ENCODE results near the gene PGR. TPM values are rescaled to one million over a fixed set of nuclear protein-coding genes. Genes with fewer than 3 reads are reported as not detected.
A peak's percentile ranks its signal among the peaks of the same experiment; 100 is the strongest.
"Not testable (repeated sequence)": the region's sequence is repeated elsewhere in the genome, so short reads cannot be mapped to it uniquely, and the experiment has no call there.

PGR gene
- total RNA-seq, 8 experiments from 2014 or later = 0.05 to 4.1 (median 0.20) TPM

GRCh38 chr11:101022256-101022655 is 107.4 kb downstream of the PGR start:
- in situ Hi-C loops (cut with MboI; ENCODE audit: low pct_unique_long_range_greater_than_20kb in 2 of 9, low sequenced_read_pairs in 9 of 9, unreplicated experiment in 9 of 9) = no loop called here
- H3K4me3 ChIP-seq = no peak overlapping the region
- no peaks in the 10 kb centered on the region for H3K4me1 ChIP-seq (replicated peaks in 1 of 2)
- H3K27ac ChIP-seq = no peak overlapping the region
- ATAC-seq (replicated peaks in 6 of 8) = no peak

GRCh38 chr11:101019870-101020269 is 109.7 kb downstream of the PGR start:
- Histone ChIP-seq H3K4me1 (replicated peaks in 1 of 2) (no peaks in the 10 kb centered on the region), H3K27ac (no peak overlapping the region), H3K4me3 (no peak overlapping the region)
- WGBS, 10 experiments = no CpG with 5 or more reads among the region's 1 CpG
- peak in 2 of 8 experiments; percentile 18 to 39 for ATAC-seq (replicated peaks in 6 of 8)
- in situ Hi-C loops (cut with MboI; ENCODE audit: low pct_unique_long_range_greater_than_20kb in 2 of 9, low sequenced_read_pairs in 9 of 9, unreplicated experiment in 9 of 9) = no loop called here

- in situ Hi-C loops (cut with MboI; ENCODE audit: low pct_unique_long_range_greater_than_20kb in 2 of 9, low sequenced_read_pairs in 9 of 9, unreplicated experiment in 9 of 9) = no loop called here
- ATAC-seq (replicated peaks in 6 of 8) = peak in 3 of 8 experiments; percentile 87 to 92 (median 88)
- no peak overlapping the region for H3K4me3 ChIP-seq
These were observed 114.9 kb downstream of the PGR start for GRCh38 chr11:101014600-101015285.

GRCh38 chr11:101013702-101014101 is 115.9 kb downstream of the PGR start:
- H3K4me1 ChIP-seq (replicated peaks in 1 of 2); H3K4me3 ChIP-seq; ATAC-seq (replicated peaks in 6 of 8); in situ Hi-C loops (cut with MboI; ENCODE audit: low pct_unique_long_range_greater_than_20kb in 2 of 9, low sequenced_read_pairs in 9 of 9, unreplicated experiment in 9 of 9); H3K27ac ChIP-seq: not testable (repeated sequence)

More at GRCh38 chr11:101014600-101015285, 114.9 kb downstream of the PGR start:
- no peak overlapping the region for H3K27ac ChIP-seq
- H3K4me1 ChIP-seq (replicated peaks in 1 of 2) = no peaks in the 10 kb centered on the region

GRCh38 chr11:101011881-101012280 is 117.7 kb downstream of the PGR start:
- H3K27ac ChIP-seq = no peak overlapping the region
- in situ Hi-C loops (cut with MboI; ENCODE audit: low pct_unique_long_range_greater_than_20kb in 2 of 9, low sequenced_read_pairs in 9 of 9, unreplicated experiment in 9 of 9) = no loop called here
- no peaks in the 10 kb centered on the region for H3K4me1 ChIP-seq (replicated peaks in 1 of 2)
- ATAC-seq (replicated peaks in 6 of 8) = no peak
- no peak overlapping the region for H3K4me3 ChIP-seq
- WGBS, 10 experiments = 58 to 100% (median 85%) methylated on average over 1 to 5 of the region's 5 CpGs; no CpG with 5 or more reads in 3 of the 10 experiments

GRCh38 chr11:101010899-101011298 is 118.7 kb downstream of the PGR start:
- WGBS, 10 experiments = 20 to 86% (median 66%) methylated on average over 1 to 5 of the region's 5 CpGs; no CpG with 5 or more reads in 1 of the 10 experiments
- H3K4me1 ChIP-seq (replicated peaks in 1 of 2) = no peaks in the 10 kb centered on the region
- ATAC-seq (replicated peaks in 6 of 8) = no peak
- H3K4me3 ChIP-seq = no peak overlapping the region
- in situ Hi-C loops (cut with MboI; ENCODE audit: low pct_unique_long_range_greater_than_20kb in 2 of 9, low sequenced_read_pairs in 9 of 9, unreplicated experiment in 9 of 9) = no loop called here
- H3K27ac ChIP-seq = no peak overlapping the region

- H3K27ac ChIP-seq = no peak overlapping the region
- no peak overlapping the region for H3K4me3 ChIP-seq
- in situ Hi-C loops (cut with MboI; ENCODE audit: low pct_unique_long_range_greater_than_20kb in 2 of 9, low sequenced_read_pairs in 9 of 9, unreplicated experiment in 9 of 9) = no loop called here
- H3K4me1 ChIP-seq (replicated peaks in 1 of 2) = no peaks in the 10 kb centered on the region
- WGBS, 10 experiments = 0 to 92% (median 44%) methylated on average over 1 to 2 of the region's 2 CpGs
- no peak for ATAC-seq (replicated peaks in 6 of 8)
These were observed 119.9 kb downstream of the PGR start for GRCh38 chr11:101009690-101010055.

- in situ Hi-C loops (cut with MboI; ENCODE audit: low pct_unique_long_range_greater_than_20kb in 2 of 9, low sequenced_read_pairs in 9 of 9, unreplicated experiment in 9 of 9) = no loop called here
- Histone ChIP-seq H3K4me1 (replicated peaks in 1 of 2) (no peaks in the 10 kb centered on the region), H3K27ac (no peak overlapping the region), H3K4me3 (no peak overlapping the region)
- WGBS, 10 experiments = 40 to 100% (median 56%) methylated on average over 1 of the region's 1 CpG; no CpG with 5 or more reads in 5 of the 10 experiments
- peak in 1 of 8 experiments; percentile 20 for ATAC-seq (replicated peaks in 6 of 8)
These were observed 120.5 kb downstream of the PGR start for GRCh38 chr11:101008961-101009689.

- H3K4me3 ChIP-seq = no peak overlapping the region
- 0 to 100% (median 63%) methylated on average over 1 to 4 of the region's 4 CpGs; no CpG with 5 or more reads in 1 of the 10 experiments for WGBS, 10 experiments
- H3K27ac ChIP-seq = no peak overlapping the region
- ATAC-seq (replicated peaks in 6 of 8) = peak in 3 of 8 experiments; percentile 36 to 75 (median 49)
- in situ Hi-C loops (cut with MboI; ENCODE audit: low pct_unique_long_range_greater_than_20kb in 2 of 9, low sequenced_read_pairs in 9 of 9, unreplicated experiment in 9 of 9) = no loop called here
- no peaks in the 10 kb centered on the region for H3K4me1 ChIP-seq (replicated peaks in 1 of 2)
These were observed 126.1 kb downstream of the PGR start for GRCh38 chr11:101003468-101003867.

- in situ Hi-C loops (cut with MboI; ENCODE audit: low pct_unique_long_range_greater_than_20kb in 2 of 9, low sequenced_read_pairs in 9 of 9, unreplicated experiment in 9 of 9) = no loop called here
- ATAC-seq (replicated peaks in 6 of 8) = no peak
- H3K4me3 ChIP-seq = no peak overlapping the region
- H3K27ac ChIP-seq = no peak overlapping the region
- WGBS, 10 experiments = 40 to 100% (median 86%) methylated on average over 1 of the region's 1 CpG; no CpG with 5 or more reads in 5 of the 10 experiments
- no peaks in the 10 kb centered on the region for H3K4me1 ChIP-seq (replicated peaks in 1 of 2)
These were observed 129.9 kb downstream of the PGR start for GRCh38 chr11:100999756-101000155.

- in situ Hi-C loops (cut with MboI; ENCODE audit: low pct_unique_long_range_greater_than_20kb in 2 of 9, low sequenced_read_pairs in 9 of 9, unreplicated experiment in 9 of 9) = no loop called here
- H3K27ac ChIP-seq = no peak overlapping the region
- ATAC-seq (replicated peaks in 6 of 8) = no peak
- 80 to 100% (median 94%) methylated on average over 1 to 2 of the region's 2 CpGs; no CpG with 5 or more reads in 3 of the 10 experiments for WGBS, 10 experiments
- no peak overlapping the region for H3K4me3 ChIP-seq
- H3K4me1 ChIP-seq (replicated peaks in 1 of 2) = no peaks in the 10 kb centered on the region
These were observed 134.6 kb downstream of the PGR start for GRCh38 chr11:100994966-100995365.

- in situ Hi-C loops (cut with MboI; ENCODE audit: low pct_unique_long_range_greater_than_20kb in 2 of 9, low sequenced_read_pairs in 9 of 9, unreplicated experiment in 9 of 9) = no loop called here
- no peak for ATAC-seq (replicated peaks in 6 of 8)
- no peak overlapping the region for H3K27ac ChIP-seq
- WGBS, 10 experiments = 0 to 100% (median 90%) methylated on average over 1 to 2 of the region's 2 CpGs; no CpG with 5 or more reads in 1 of the 10 experiments
- H3K4me3 ChIP-seq = no peak overlapping the region
- H3K4me1 ChIP-seq (replicated peaks in 1 of 2) = no peaks in the 10 kb centered on the region
These were observed 138.1 kb downstream of the PGR start for GRCh38 chr11:100991541-100991940.

- ATAC-seq (replicated peaks in 6 of 8) = no peak
- in situ Hi-C loops (cut with MboI; ENCODE audit: low pct_unique_long_range_greater_than_20kb in 2 of 9, low sequenced_read_pairs in 9 of 9, unreplicated experiment in 9 of 9) = no loop called here
- no peaks in the 10 kb centered on the region for H3K4me1 ChIP-seq (replicated peaks in 1 of 2)
- H3K27ac ChIP-seq = no peak overlapping the region
- no peak overlapping the region for H3K4me3 ChIP-seq
- WGBS, 10 experiments = 83 to 100% (median 100%) methylated on average over 1 of the region's 1 CpG; no CpG with 5 or more reads in 4 of the 10 experiments
These were observed 138.7 kb downstream of the PGR start for GRCh38 chr11:100990931-100991330.

GRCh38 chr11:100984668-100985067 is 144.9 kb downstream of the PGR start:
- H3K27ac ChIP-seq = no peak overlapping the region
- no peaks in the 10 kb centered on the region for H3K4me1 ChIP-seq (replicated peaks in 1 of 2)
- H3K4me3 ChIP-seq = no peak overlapping the region
- no peak for ATAC-seq (replicated peaks in 6 of 8)
- in situ Hi-C loops (cut with MboI; ENCODE audit: low pct_unique_long_range_greater_than_20kb in 2 of 9, low sequenced_read_pairs in 9 of 9, unreplicated experiment in 9 of 9) = no loop called here
- 64 to 100% (median 93%) methylated on average over 1 to 3 of the region's 3 CpGs; no CpG with 5 or more reads in 1 of the 10 experiments for WGBS, 10 experiments
